ENCODE data around the gene DLEC1. TPM values are rescaled to one million over a fixed set of nuclear protein-coding genes. Genes with fewer than 3 reads are reported as not detected.

The DLEC1 gene
- polyA plus RNA-seq, 1 experiment, result 0.04 TPM

DNA sequence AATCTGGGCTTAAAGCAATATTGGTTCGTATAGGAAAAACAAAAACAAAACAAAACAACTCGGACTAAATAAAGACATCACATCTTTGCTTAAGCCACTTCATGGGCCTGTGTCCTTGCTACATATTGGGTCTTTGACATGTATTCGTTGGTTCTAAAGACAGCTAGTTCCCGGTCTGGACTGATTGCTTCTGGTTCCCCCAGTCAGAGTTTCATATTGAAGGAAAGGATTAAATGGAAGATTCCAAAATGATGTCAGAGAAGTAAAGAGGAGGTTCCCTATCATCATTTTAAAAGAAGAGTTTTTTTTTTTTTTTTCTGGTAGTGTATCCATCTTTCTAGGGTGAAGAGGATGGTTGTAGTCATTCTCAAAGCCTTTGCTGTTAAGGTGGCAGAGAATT lies 128.6 kb downstream of the DLEC1 start:
- TF ChIP-seq, protein P1, sequence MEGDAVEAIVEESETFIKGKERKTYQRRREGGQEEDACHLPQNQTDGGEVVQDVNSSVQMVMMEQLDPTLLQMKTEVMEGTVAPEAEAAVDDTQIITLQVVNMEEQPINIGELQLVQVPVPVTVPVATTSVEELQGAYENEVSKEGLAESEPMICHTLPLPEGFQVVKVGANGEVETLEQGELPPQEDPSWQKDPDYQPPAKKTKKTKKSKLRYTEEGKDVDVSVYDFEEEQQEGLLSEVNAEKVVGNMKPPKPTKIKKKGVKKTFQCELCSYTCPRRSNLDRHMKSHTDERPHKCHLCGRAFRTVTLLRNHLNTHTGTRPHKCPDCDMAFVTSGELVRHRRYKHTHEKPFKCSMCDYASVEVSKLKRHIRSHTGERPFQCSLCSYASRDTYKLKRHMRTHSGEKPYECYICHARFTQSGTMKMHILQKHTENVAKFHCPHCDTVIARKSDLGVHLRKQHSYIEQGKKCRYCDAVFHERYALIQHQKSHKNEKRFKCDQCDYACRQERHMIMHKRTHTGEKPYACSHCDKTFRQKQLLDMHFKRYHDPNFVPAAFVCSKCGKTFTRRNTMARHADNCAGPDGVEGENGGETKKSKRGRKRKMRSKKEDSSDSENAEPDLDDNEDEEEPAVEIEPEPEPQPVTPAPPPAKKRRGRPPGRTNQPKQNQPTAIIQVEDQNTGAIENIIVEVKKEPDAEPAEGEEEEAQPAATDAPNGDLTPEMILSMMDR (IDR thresholded peaks at IDR 0.05; ENCODE audit: low read depth, low read length), result no peak
- Histone ChIP-seq H3K27me3 (ENCODE audit: control insufficient read depth, insufficient read depth, low read length) (no peaks in the 10 kb centered on the region), H3K27ac (ENCODE audit: low read depth, low read length) (peak overlapping the region; percentile 23), H3K9me3 (ENCODE audit: control insufficient read depth, insufficient read depth, low read length) (no peaks in the 10 kb centered on the region; the same call in 1 of the 2 replicates), H3K4me3 (ENCODE audit: low read depth, low read length) (no peak overlapping the region; the same call in 1 of the 2 replicates)
- ChIA-PET CTCF (no interaction called here), POLR2A (interaction anchor here (3.8 kb wide), 1 partner anchor 31 kb away, joined by 27 read pairs; the partner anchor contains the start of gene ACAA1)
- DNase-seq (ENCODE audit: low read depth, low spot score), result no peak

DNA sequence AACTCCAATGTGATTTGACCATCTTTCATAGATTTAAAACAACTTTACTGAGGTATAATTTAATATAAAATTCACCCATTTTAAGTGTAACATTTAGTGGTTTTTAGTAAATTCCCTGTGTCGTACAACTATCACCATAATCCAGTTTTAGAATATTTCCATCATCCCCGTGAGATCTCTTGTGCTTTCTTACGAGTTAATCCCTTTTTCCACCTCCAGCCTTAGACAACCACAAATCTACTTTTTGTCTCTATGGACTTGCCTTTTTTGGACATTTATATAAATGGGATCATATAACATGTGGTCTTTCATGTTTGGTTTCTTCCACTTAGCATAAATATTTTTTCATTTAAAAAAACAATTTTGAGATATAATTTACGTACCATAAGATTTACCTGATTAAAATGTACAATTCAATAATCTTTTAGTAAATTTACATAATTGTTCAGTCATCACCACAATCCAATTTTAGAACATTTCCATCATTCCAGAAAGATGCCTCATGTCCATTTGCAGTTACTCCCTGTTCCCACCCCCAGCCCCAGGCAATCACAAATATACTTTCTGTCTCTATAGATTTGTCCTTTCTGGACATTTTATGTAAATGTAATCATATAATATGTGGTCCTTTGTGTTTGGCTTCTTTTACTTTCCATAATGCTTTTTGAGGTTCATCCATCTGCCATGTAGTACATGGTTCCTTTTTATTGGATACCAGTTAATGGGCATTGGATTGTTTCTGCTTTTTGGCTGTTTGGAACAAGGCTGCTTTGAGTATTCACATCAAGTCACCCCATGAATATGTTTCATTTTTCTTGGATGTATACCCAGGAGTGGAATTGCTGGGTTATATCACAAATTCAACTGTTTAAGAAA lies 129.4 kb downstream of the DLEC1 start:
- TF ChIP-seq, protein P1 (IDR thresholded peaks at IDR 0.05; ENCODE audit: low read depth, low read length), result no peak
- POLR2A ChIA-PET, result no interaction called here
- CTCF ChIA-PET, result no interaction called here

DNA sequence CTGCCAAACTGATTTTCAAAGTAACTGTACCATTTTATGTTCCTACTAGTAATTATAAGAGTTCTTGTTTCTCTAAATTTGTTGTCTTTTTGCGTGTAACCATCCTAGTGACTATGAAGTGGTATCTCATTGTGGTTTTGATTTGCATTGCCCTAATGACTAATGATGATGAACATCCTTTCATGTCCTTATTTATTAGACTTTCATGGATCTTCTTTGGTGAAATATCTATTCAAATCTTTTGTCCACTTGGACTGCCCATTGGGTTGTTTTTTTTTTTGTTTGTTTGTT lies 130.0 kb downstream of the DLEC1 start:
- H3K9me3 ChIP-seq (ENCODE audit: control insufficient read depth, insufficient read depth, low read length), result no peaks in the 10 kb centered on the region; the same call in 1 of the 2 replicates

More for the DNA sequence above, 129.4 kb downstream of the DLEC1 start:
- H3K9me3 ChIP-seq (ENCODE audit: control insufficient read depth, insufficient read depth, low read length), result no peaks in the 10 kb centered on the region; the same call in 1 of the 2 replicates
- H3K4me3 ChIP-seq (ENCODE audit: low read depth, low read length), result peak overlapping the region; percentile 10; the same call in 1 of the 2 replicates
- DNase-seq (ENCODE audit: low read depth, low spot score), result no peak
- no peaks in the 10 kb centered on the region for H3K27me3 ChIP-seq (ENCODE audit: control insufficient read depth, insufficient read depth, low read length)
- peak overlapping the region; percentile 42 for H3K27ac ChIP-seq (ENCODE audit: low read depth, low read length)

DNA sequence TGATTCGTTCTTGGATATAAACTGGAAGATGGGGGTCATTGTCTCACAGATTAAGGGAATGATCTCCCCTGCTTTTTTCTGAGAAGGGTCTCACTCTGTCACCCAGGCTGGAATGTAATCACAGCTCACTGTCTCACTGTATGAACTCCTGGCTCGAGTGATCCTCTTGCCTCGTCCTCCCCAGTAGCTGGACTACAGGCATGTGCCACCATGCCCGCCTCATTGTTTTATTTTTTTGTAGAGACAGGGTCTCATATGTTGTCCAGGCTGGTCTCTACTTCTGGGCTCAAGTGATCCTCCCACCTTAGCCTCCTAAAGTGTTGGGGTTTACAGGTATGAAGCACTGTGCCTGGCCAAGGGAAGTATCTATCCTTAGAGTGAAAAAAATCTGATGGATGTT lies 131.7 kb downstream of the DLEC1 start:
- DNase-seq (ENCODE audit: low read depth, low spot score), result no peak
- ChIA-PET POLR2A (no interaction called here), CTCF (no interaction called here)
- TF ChIP-seq, protein P1 (IDR thresholded peaks at IDR 0.05; ENCODE audit: low read depth, low read length), result no peak
- Histone ChIP-seq H3K27ac (ENCODE audit: low read depth, low read length) (no peak overlapping the region), H3K4me3 (ENCODE audit: low read depth, low read length) (no peak overlapping the region), H3K27me3 (ENCODE audit: control insufficient read depth, insufficient read depth, low read length) (no peaks in the 10 kb centered on the region), H3K9me3 (ENCODE audit: control insufficient read depth, insufficient read depth, low read length) (no peaks in the 10 kb centered on the region; the same call in 1 of the 2 replicates)

More for the DNA sequence above, 130.0 kb downstream of the DLEC1 start:
- POLR2A ChIA-PET, result no interaction called here
- TF ChIP-seq, protein P1 (IDR thresholded peaks at IDR 0.05; ENCODE audit: low read depth, low read length), result no peak
- no peak overlapping the region for H3K27ac ChIP-seq (ENCODE audit: low read depth, low read length)
- CTCF ChIA-PET, result no interaction called here
- H3K4me3 ChIP-seq (ENCODE audit: low read depth, low read length), result no peak overlapping the region
- no peaks in the 10 kb centered on the region for H3K27me3 ChIP-seq (ENCODE audit: control insufficient read depth, insufficient read depth, low read length)
- DNase-seq (ENCODE audit: low read depth, low spot score), result no peak

DNA sequence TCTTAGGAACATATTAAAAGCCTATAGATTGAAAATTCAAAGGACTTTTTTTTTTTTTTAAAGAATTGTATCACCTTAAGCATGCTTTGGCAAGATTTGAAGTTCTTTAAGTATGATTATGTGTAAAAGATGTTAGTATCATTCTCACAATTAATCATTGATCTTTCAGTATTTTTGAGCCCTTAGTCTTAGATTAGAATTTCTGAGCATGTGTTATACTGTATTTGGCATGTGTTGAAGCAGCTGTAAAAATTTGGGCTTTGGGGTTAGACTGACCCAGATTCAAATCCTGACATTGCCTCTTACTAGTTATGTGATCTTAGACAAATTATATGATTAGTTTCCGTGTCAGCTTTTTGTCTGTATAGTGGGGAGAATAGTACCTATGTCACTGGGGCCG lies 132.6 kb downstream of the DLEC1 start:
- H3K27ac ChIP-seq (ENCODE audit: low read depth, low read length), result no peak overlapping the region
- CTCF ChIA-PET, result no interaction called here
- POLR2A ChIA-PET, result no interaction called here

More for the DNA sequence above, 132.6 kb downstream of the DLEC1 start:
- TF ChIP-seq, protein P1 (IDR thresholded peaks at IDR 0.05; ENCODE audit: low read depth, low read length), result no peak
- no peak overlapping the region for H3K4me3 ChIP-seq (ENCODE audit: low read depth, low read length)
- no peaks in the 10 kb centered on the region for H3K27me3 ChIP-seq (ENCODE audit: control insufficient read depth, insufficient read depth, low read length)
- H3K9me3 ChIP-seq (ENCODE audit: control insufficient read depth, insufficient read depth, low read length), result no peaks in the 10 kb centered on the region
- DNase-seq (ENCODE audit: low read depth, low spot score), result no peak
